K562 (cell line): Measurements from ENCODE around the gene PTPN9. TPM values are rescaled to one million over a fixed set of nuclear protein-coding genes. Genes with fewer than 3 reads are reported as not detected.

Experiments used
- BRD4 ChIP-seq: fragments of 200-600 bp; sonication (generic); IDR thresholded peaks from 2 replicates; pipeline ENCODE4 v1.6.1; 2017; ENCODE audit warnings: inconsistent platforms
- CBX2 ChIP-seq: fragments of 200-600 bp; sonication (generic); IDR thresholded peaks from one replicate; pipeline ENCODE4 v1.6.1; 2012; ENCODE audit warnings: mild to moderate bottlenecking, low read length, inconsistent platforms; ENCODE audit not compliant: insufficient read depth, poor library complexity, severe bottlenecking
- MAZ ChIP-seq, 2 experiments: fragments of 450-650 bp in 1 of 2; sonication (generic) in 1 of 2; formaldehyde crosslinking; IDR thresholded peaks in 1 of 2; conservative IDR thresholded peaks in 1 of 2; 2 replicates each; pipeline versions ENCODE4 v1.4.0 to v1.5.0; 2020; ENCODE audit warnings: mild to moderate bottlenecking in 1 of 2, missing genetic modification reagents in 1 of 2
- MIER1 ChIP-seq: fragments of 450-650 bp; IDR thresholded peaks from 2 replicates; pipeline ENCODE4 v1.6.1; 2016; ENCODE audit warnings: antibody characterized with exemption, mild to moderate bottlenecking, low read depth
- NFATC3 ChIP-seq: fragments of 450-650 bp; IDR thresholded peaks from 2 replicates; pipeline ENCODE4 v1.6.1; 2017; ENCODE audit warnings: mild to moderate bottlenecking
- NFIX ChIP-seq: fragments of 250-450 bp; sonication (Bioruptor Pico); IDR thresholded peaks from 2 replicates; pipeline ENCODE4 v1.4.0; 2020; ENCODE audit warnings: low read depth, mild to moderate bottlenecking, moderate library complexity
- PHF8 ChIP-seq: fragments of 200-600 bp; sonication (generic); IDR thresholded peaks from 2 replicates; pipeline ENCODE4 v1.6.1; 2012; ENCODE audit warnings: mixed run types, mild to moderate bottlenecking, inconsistent platforms, low read length, moderate library complexity, borderline replicate concordance
- POLR2H ChIP-seq: IDR thresholded peaks from 2 replicates; pipeline ENCODE4 v1.6.1; 2016; ENCODE audit warnings: missing genetic modification characterization, low read depth, mild to moderate bottlenecking, control low read depth, missing compliant biosample characterization, moderate library complexity
- PTBP1 ChIP-seq: fragments of 200-400 bp; formaldehyde crosslinking; IDR thresholded peaks from 2 replicates; pipeline ENCODE4 v1.6.1; 2017; ENCODE audit warnings: low read depth, low read length
- RBM17 ChIP-seq: fragments of 200-400 bp; formaldehyde crosslinking; IDR thresholded peaks from 2 replicates; pipeline ENCODE4 v1.6.1; 2017; ENCODE audit warnings: low read depth, mild to moderate bottlenecking, low read length, borderline replicate concordance
- SIX5 ChIP-seq, 2 experiments: IDR thresholded peaks; 2 replicates each; pipeline ENCODE4 v1.6.1; 2011; ENCODE audit warnings: low read length in 2 of 2, borderline replicate concordance in 1 of 2, low read depth in 1 of 2, mild to moderate bottlenecking in 1 of 2, moderate library complexity in 1 of 2; ENCODE audit not compliant: insufficient read depth in 1 of 2
- SNRNP70 ChIP-seq: fragments of 200-400 bp; formaldehyde crosslinking; optimal IDR thresholded peaks from 2 replicates; pipeline ENCODE3; 2017; ENCODE audit warnings: low read depth, low read length
- SRF ChIP-seq, 2 experiments: fragments of 250-450, 450-650 bp in 1 of 2; sonication (Bioruptor Pico) in 1 of 2; sonication (generic) in 1 of 2; formaldehyde crosslinking; IDR thresholded peaks; 2 replicates each; pipeline versions ENCODE4 v1.5.0 to v1.5.1; 2020 to 2022; ENCODE audit warnings: mild to moderate bottlenecking in 1 of 2, missing genetic modification reagents in 1 of 2
- SRSF3 ChIP-seq: fragments of 200-400 bp; formaldehyde crosslinking; IDR thresholded peaks from 2 replicates; pipeline ENCODE4 v1.6.1; 2016; ENCODE audit warnings: mild to moderate bottlenecking, low read length, moderate library complexity; ENCODE audit not compliant: insufficient read depth
- TEAD1 ChIP-seq, 2 experiments: fragments of 450-650 bp in 1 of 2; sonication (generic) in 1 of 2; formaldehyde crosslinking; IDR thresholded peaks; 2 replicates each; pipeline versions ENCODE4 v1.4.0 to v1.8.0; 2020 to 2022; ENCODE audit warnings: mild to moderate bottlenecking in 2 of 2, missing genetic modification reagents in 1 of 2
- ZC3H4 ChIP-seq: sonication (generic); formaldehyde crosslinking; IDR thresholded peaks from 2 replicates; pipeline ENCODE4 v1.9.0; 2021; ENCODE audit warnings: missing genetic modification reagents, borderline replicate concordance
- ZFP1 ChIP-seq: fragments of 450-650 bp; formaldehyde crosslinking; IDR thresholded peaks from 2 replicates; pipeline ENCODE4 v1.4.0; 2020; ENCODE audit warnings: mild to moderate bottlenecking, mixed read lengths
- ZNF444 ChIP-seq: fragments of 250-450 bp; sonication (Bioruptor Pico); IDR thresholded peaks from 2 replicates; pipeline ENCODE4 v1.4.0; 2020; ENCODE audit warnings: mild to moderate bottlenecking, moderate library complexity
- polyA plus RNA-seq, 8 experiments: library from polyadenylated mRNA; depleted of rRNA in 4 of 8; stranded (reverse) in 5 of 8; unstranded in 3 of 8; fragments of >200 nt; fragmentation: Nextera tagmentation in 2 of 8; fragmentation: Illumina TruSeq in 1 of 8; extraction: Ambion mirVana in 2 of 8; extraction: Trizol in 1 of 8; gene quantifications; 2 replicates each; pipeline versions ENCODE4 v1.2.1 to v1.2.3, GENCODE V29; 2011 to 2014; ENCODE audit warnings: inconsistent platforms in 1 of 8, missing spikeins in 1 of 8
- total RNA-seq, 7 experiments: library from RNA; depleted of rRNA in 6 of 7; stranded (reverse); fragments of >200 nt in 6 of 7; fragmentation: Illumina TruSeq in 2 of 7; extraction: Trizol in 2 of 7; gene quantifications; 2 replicates each; pipeline versions ENCODE4 v1.2.1 to v1.2.3, GENCODE V29; 2011 to 2021; ENCODE audit warnings: low replicate concordance in 1 of 7
- TF ChIP-seq, protein P1 (sequence below): fragments of 450-650 bp; conservative IDR thresholded peaks from 2 replicates; pipeline ENCODE4 v1.6.1; 2016; ENCODE audit warnings: missing genetic modification characterization, low read depth, mild to moderate bottlenecking, missing compliant biosample characterization, moderate library complexity
- TF ChIP-seq, protein P2 (sequence below): IDR thresholded peaks from 2 replicates; pipeline ENCODE4 v1.6.1; 2014; ENCODE audit warnings: antibody characterized with exemption
- TF ChIP-seq, protein P3 (sequence below): fragments of 450-650 bp; IDR thresholded peaks from 2 replicates; pipeline ENCODE4 v1.6.1; 2018; ENCODE audit not compliant: partially characterized antibody

The PTPN9 gene
- total and polyA plus RNA-seq, 9 of the 15 experiments (the other 6 are each of a cell fraction or from before 2014, with no cell fraction given) = 5.0 to 24.0 (median 14.2) TPM

DNA sequence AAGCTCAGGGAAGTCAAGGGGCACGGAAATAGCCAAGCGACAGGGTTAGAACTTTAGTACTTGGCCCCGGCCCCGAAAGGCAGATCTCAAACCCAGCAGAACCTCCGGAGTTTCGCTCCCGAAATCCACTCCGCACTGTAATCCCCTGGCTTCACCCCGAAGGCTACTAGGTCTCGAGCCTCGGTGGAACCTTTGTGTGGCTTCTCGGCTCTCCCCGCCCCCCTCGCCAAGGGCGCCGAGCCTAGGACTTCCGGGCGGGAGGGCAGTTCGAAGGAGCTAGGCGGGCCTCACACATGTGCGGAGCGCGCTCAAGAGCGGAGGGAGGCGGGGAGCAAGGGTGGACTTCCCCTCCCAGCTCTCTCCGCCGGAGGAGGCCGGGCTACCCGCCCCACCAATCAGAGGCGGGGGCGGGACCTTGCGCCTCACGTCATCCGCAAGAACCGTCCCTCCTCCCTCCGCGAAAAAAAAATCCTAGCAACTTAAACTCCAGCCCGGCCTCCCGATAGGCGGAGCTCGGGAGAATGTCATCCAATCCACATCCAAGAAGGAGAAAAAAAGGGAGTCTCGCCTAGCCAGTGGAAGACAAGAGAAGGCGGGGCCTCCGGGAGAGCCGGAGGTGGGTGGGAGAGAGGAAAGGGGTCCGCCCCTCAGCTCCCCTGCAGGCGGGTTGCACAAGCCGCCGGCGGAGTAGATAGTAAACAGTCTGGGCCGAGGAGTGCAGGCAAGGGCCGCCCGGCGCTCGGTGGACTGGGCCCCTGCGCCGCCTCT lies 125.2 kb downstream of the PTPN9 start (continued):
- TF ChIP-seq ZC3H4 (CRISPR knock-in tag) = no peak
- TF ChIP-seq POLR2H (tag) = peak; percentile 83
- peak; percentile 57; the same call in 1 of the 2 replicates for TF ChIP-seq PHF8
- no peak for TF ChIP-seq SRSF3
- no peak for TF ChIP-seq CBX2
- no peak for TF ChIP-seq NFIX (CRISPR knock-in tag)
- TF ChIP-seq, protein P1, sequence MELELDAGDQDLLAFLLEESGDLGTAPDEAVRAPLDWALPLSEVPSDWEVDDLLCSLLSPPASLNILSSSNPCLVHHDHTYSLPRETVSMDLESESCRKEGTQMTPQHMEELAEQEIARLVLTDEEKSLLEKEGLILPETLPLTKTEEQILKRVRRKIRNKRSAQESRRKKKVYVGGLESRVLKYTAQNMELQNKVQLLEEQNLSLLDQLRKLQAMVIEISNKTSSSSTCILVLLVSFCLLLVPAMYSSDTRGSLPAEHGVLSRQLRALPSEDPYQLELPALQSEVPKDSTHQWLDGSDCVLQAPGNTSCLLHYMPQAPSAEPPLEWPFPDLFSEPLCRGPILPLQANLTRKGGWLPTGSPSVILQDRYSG = no peak
- peak; percentile 56; the same call in 1 of the 2 replicates for TF ChIP-seq BRD4
- TF ChIP-seq MIER1 = no peak
- TF ChIP-seq SRF (CRISPR knock-in tag; IDR thresholded peaks at IDR 0.05) = no peak
- TF ChIP-seq, protein P2, sequence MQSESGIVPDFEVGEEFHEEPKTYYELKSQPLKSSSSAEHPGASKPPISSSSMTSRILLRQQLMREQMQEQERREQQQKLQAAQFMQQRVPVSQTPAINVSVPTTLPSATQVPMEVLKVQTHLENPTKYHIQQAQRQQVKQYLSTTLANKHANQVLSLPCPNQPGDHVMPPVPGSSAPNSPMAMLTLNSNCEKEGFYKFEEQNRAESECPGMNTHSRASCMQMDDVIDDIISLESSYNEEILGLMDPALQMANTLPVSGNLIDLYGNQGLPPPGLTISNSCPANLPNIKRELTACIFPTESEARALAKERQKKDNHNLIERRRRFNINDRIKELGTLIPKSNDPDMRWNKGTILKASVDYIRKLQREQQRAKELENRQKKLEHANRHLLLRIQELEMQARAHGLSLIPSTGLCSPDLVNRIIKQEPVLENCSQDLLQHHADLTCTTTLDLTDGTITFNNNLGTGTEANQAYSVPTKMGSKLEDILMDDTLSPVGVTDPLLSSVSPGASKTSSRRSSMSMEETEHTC = no peak
- TF ChIP-seq, protein P3, sequence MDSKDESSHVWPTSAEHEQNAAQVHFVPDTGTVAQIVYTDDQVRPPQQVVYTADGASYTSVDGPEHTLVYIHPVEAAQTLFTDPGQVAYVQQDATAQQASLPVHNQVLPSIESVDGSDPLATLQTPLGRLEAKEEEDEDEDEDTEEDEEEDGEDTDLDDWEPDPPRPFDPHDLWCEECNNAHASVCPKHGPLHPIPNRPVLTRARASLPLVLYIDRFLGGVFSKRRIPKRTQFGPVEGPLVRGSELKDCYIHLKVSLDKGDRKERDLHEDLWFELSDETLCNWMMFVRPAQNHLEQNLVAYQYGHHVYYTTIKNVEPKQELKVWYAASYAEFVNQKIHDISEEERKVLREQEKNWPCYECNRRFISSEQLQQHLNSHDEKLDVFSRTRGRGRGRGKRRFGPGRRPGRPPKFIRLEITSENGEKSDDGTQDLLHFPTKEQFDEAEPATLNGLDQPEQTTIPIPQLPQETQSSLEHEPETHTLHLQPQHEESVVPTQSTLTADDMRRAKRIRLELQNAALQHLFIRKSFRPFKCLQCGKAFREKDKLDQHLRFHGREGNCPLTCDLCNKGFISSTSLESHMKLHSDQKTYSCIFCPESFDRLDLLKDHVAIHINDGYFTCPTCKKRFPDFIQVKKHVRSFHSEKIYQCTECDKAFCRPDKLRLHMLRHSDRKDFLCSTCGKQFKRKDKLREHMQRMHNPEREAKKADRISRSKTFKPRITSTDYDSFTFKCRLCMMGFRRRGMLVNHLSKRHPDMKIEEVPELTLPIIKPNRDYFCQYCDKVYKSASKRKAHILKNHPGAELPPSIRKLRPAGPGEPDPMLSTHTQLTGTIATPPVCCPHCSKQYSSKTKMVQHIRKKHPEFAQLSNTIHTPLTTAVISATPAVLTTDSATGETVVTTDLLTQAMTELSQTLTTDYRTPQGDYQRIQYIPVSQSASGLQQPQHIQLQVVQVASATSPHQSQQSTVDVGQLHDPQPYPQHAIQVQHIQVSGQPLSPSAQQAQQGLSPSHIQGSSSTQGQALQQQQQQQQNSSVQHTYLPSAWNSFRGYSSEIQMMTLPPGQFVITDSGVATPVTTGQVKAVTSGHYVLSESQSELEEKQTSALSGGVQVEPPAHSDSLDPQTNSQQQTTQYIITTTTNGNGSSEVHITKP = peak; percentile 71
- TF ChIP-seq MAZ (CRISPR knock-in tag; conservative IDR thresholded peaks at IDR 0.05 in 1 of 2, IDR thresholded peaks at IDR 0.05 in 1 of 2) = peak; percentile 46 to 96
- 0 out of 2 replicates have a peak, but pooled peaks have one; percentile 39 for TF ChIP-seq PTBP1
- no peak for TF ChIP-seq NFATC3
- no peak for TF ChIP-seq TEAD1 (CRISPR knock-in tag; IDR thresholded peaks at IDR 0.05)
- no peak for TF ChIP-seq ZFP1 (CRISPR knock-in tag)
- no peak for TF ChIP-seq ZNF444 (CRISPR knock-in tag)
- no peak for TF ChIP-seq SIX5 (IDR thresholded peaks at IDR 0.05; ENCODE audit: borderline replicate concordance in 1 of 2, insufficient read depth in 1 of 2, low read depth in 1 of 2, low read length in 2 of 2)
- TF ChIP-seq SNRNP70 = no peak
- no peak for TF ChIP-seq RBM17
